GM12878 (cell line): ENCODE measurements around the gene PROB1. TPM values are rescaled to one million over a fixed set of nuclear protein-coding genes. Genes with fewer than 3 reads are reported as not detected.
"Not testable (repeated sequence)": the region's sequence is repeated elsewhere in the genome, so short reads cannot be mapped to it uniquely, and the experiment has no call there.

Experiments used
- ATAC-seq: fragments of 200-7000 bp; cut with Tn5 transposase; 3 replicates; pipeline ENCODE4 v1.9.1; 2020; ENCODE audit warnings: mild to moderate bottlenecking, moderate library complexity
- BruUV-seq: library from RNA; stranded (reverse); fragments of 400-500 nt; replicated peaks from 2 replicates; lab custom pipeline; 2021; lab: Mats Ljungman, UMichigan
- CTCF ChIA-PET: fragments of 300-600 bp; sonication (Branson Sonifier 250); formaldehyde crosslinking; extraction: SDS; loops from one replicate; lab custom pipeline; 2021; ENCODE audit warnings: inconsistent platforms; lab: Yijun Ruan, JAX
- POLR2A ChIA-PET: fragments of 350-600 bp; formaldehyde crosslinking; extraction: SDS; loops from one replicate; lab custom pipeline; 2021; ENCODE audit warnings: inconsistent platforms; lab: Charles Lee
- RAD21 ChIA-PET: fragments of 300-600 bp; sonication (Branson Sonifier 250); formaldehyde crosslinking; loops from one replicate; lab custom pipeline; 2023; ENCODE audit warnings: antibody characterized with exemption; ENCODE audit not compliant: unreplicated experiment; lab: Charles Lee
- SMC1A ChIA-PET: fragments of 300-600 bp; sonication (Branson Sonifier 250); formaldehyde crosslinking; loops from one replicate; lab custom pipeline; 2023; ENCODE audit not compliant: unreplicated experiment, uncharacterized antibody; lab: Charles Lee
- DNase-seq: peaks from one replicate; pipeline ENCODE4 v3.0.0-alpha.2; 2011; ENCODE audit warnings: low read depth, low spot score
- FAIRE-seq: peaks from 3 replicates; lab custom pipeline; 2011; peaks lifted over from hg19 to GRCh38; lab: Jason Lieb, UNC
- H2AFZ ChIP-seq: 2 replicates; pipeline ENCODE4 v1.6.0; 2011; ENCODE audit warnings: low read depth, low read length, control low read depth; ENCODE audit not compliant: control insufficient read depth
- H3K27ac ChIP-seq: 2 replicates; pipeline ENCODE4 v1.5.1; 2011; ENCODE audit warnings: control low read depth; ENCODE audit not compliant: control insufficient read depth, insufficient read depth
- H3K27me3 ChIP-seq, 2 experiments: replicated peaks in 1 of 2; 2 replicates each; pipeline versions ENCODE4 v1.6.0 to v1.6.1; 2011; ENCODE audit warnings: low read length in 1 of 2; ENCODE audit not compliant: control insufficient read depth in 2 of 2, insufficient read depth in 2 of 2
- H3K36me3 ChIP-seq, 2 experiments: 2 replicates each; pipeline ENCODE4 v1.5.1; 2011; ENCODE audit warnings: low read length in 1 of 2; ENCODE audit not compliant: control insufficient read depth in 2 of 2, insufficient read depth in 2 of 2
- H3K4me1 ChIP-seq: 2 replicates; pipeline ENCODE4 v1.6.1; 2011; ENCODE audit warnings: mild to moderate bottlenecking, low read length, moderate library complexity, mixed read lengths; ENCODE audit not compliant: control insufficient read depth, insufficient read depth
- H3K4me2 ChIP-seq: 2 replicates; pipeline ENCODE4 v1.6.0; 2011; ENCODE audit warnings: control low read depth; ENCODE audit not compliant: control insufficient read depth, insufficient read depth
- H3K4me3 ChIP-seq: fragments of 200-600 bp; sonication (generic); 2 replicates; pipeline ENCODE4 v1.5.1; 2016
- H3K79me2 ChIP-seq: 2 replicates; pipeline ENCODE4 v1.6.0; 2011; ENCODE audit warnings: low read length; ENCODE audit not compliant: control insufficient read depth, insufficient read depth
- H3K9ac ChIP-seq: 2 replicates; pipeline ENCODE4 v1.8.0; 2011; ENCODE audit warnings: low read length, control low read depth, mixed read lengths; ENCODE audit not compliant: control insufficient read depth, insufficient read depth
- H3K9me3 ChIP-seq: replicated peaks from 3 replicates; pipeline ENCODE4 v1.5.1; 2011; ENCODE audit warnings: mild to moderate bottlenecking, low read length; ENCODE audit not compliant: control insufficient read depth, insufficient read depth
- H4K20me1 ChIP-seq: 2 replicates; pipeline ENCODE4 v1.6.0; 2011; ENCODE audit not compliant: control insufficient read depth, insufficient read depth
- CBX5 ChIP-seq: sonication (generic); IDR thresholded peaks from 2 replicates; pipeline ENCODE4 v1.6.1; 2016; ENCODE audit warnings: low read depth, moderate library complexity, mild to moderate bottlenecking, inconsistent platforms
- EGR1 ChIP-seq, 2 experiments: IDR thresholded peaks; 1 replicate in 1 of 2; 2 replicates in 1 of 2; pipeline ENCODE4 v1.6.1; 2011 to 2012; ENCODE audit warnings: low read depth in 2 of 2, low read length in 2 of 2, borderline replicate concordance in 1 of 2, mild to moderate bottlenecking in 1 of 2, moderate library complexity in 1 of 2
- FOS ChIP-seq: IDR thresholded peaks from 3 replicates; pipeline ENCODE4 v1.6.1; 2011; ENCODE audit warnings: borderline replicate concordance; ENCODE audit not compliant: insufficient read length; ENCODE audit errors: extremely low read depth
- FOXK2 ChIP-seq: fragments of 450-650 bp; IDR thresholded peaks from 2 replicates; pipeline ENCODE4 v1.6.1; 2017; ENCODE audit warnings: mild to moderate bottlenecking, moderate library complexity
- FOXM1 ChIP-seq: IDR thresholded peaks from 2 replicates; pipeline ENCODE4 v1.6.1; 2012; ENCODE audit warnings: low read depth, mild to moderate bottlenecking, inconsistent platforms, low read length, moderate library complexity
- JUND ChIP-seq: IDR thresholded peaks from 2 replicates; pipeline ENCODE4 v1.6.1; 2012; ENCODE audit warnings: low read depth, mild to moderate bottlenecking, low read length, improper control_type of control experiment, moderate library complexity
- MTA2 ChIP-seq: fragments of 450-650 bp; IDR thresholded peaks from 2 replicates; pipeline ENCODE4 v1.6.1; 2016; ENCODE audit warnings: low read depth, mild to moderate bottlenecking, moderate library complexity
- NR2C2 ChIP-seq: IDR thresholded peaks from 2 replicates; pipeline ENCODE4 v1.6.1; 2011; ENCODE audit warnings: borderline replicate concordance, low read depth; ENCODE audit not compliant: control insufficient read depth, insufficient read length
- NR2F1 ChIP-seq: fragments of 450-650 bp; conservative IDR thresholded peaks from 2 replicates; pipeline ENCODE4 v1.6.1; 2017; ENCODE audit warnings: mild to moderate bottlenecking
- PAX5 ChIP-seq: IDR thresholded peaks from 2 replicates; pipeline ENCODE4 v1.6.1; 2011; ENCODE audit warnings: low read depth, low read length, borderline replicate concordance
- POLR2A ChIP-seq: IDR thresholded peaks from 2 replicates; pipeline ENCODE4 v1.6.1; 2011; ENCODE audit warnings: low read depth, mild to moderate bottlenecking, low read length
- SKIL ChIP-seq: fragments of 450-650 bp; IDR thresholded peaks from 2 replicates; pipeline ENCODE4 v1.6.1; 2017; ENCODE audit warnings: mild to moderate bottlenecking, low read depth, inconsistent platforms; ENCODE audit not compliant: poor library complexity, severe bottlenecking
- SPI1 ChIP-seq: IDR thresholded peaks from 2 replicates; pipeline ENCODE4 v1.6.1; 2011; ENCODE audit warnings: low read depth, mild to moderate bottlenecking, low read length, moderate library complexity, borderline replicate concordance; ENCODE audit not compliant: insufficient read depth
- TCF7 ChIP-seq: IDR thresholded peaks from 2 replicates; pipeline ENCODE4 v1.6.1; 2014; ENCODE audit warnings: antibody characterized with exemption, borderline replicate concordance
- ZSCAN29 ChIP-seq: fragments of 450-650 bp; IDR thresholded peaks from 2 replicates; pipeline ENCODE4 v1.6.1; 2017; ENCODE audit warnings: mild to moderate bottlenecking, moderate library complexity
- WGBS: methylation state at CpG from one replicate; pipeline ENCODE4 v1.1.6; 2016; ENCODE audit warnings: low lambda C conversion rate; ENCODE audit not compliant: insufficient replicate concordance, insufficient coverage; ENCODE audit errors: missing lambda C conversion rate; 5-methylcytosine and 5-hydroxymethylcytosine counted together
- in situ Hi-C: fragments of 300-500 bp; cut with MboI; formaldehyde crosslinking; loops from 9 replicates; pipeline ENCODE4 v1.14.3; 2018; ENCODE audit warnings: mixed read lengths
- intact Hi-C: fragments of 100-400 bp; cut with micrococcal nuclease; formaldehyde crosslinking; loops from one replicate; pipeline ENCODE4 v1.14.2; 2022; ENCODE audit not compliant: unreplicated experiment
- polyA plus RNA-seq, 11 experiments: library from polyadenylated mRNA; depleted of rRNA in 4 of 11; unstranded in 6 of 11; stranded (reverse) in 5 of 11; fragments of >200 nt; fragmentation: Nextera tagmentation in 4 of 11; fragmentation: Illumina TruSeq in 1 of 11; extraction: Ambion mirVana in 4 of 11; extraction: Trizol in 1 of 11; gene quantifications; 1 replicate in 1 of 11; 2 replicates in 10 of 11; pipeline versions ENCODE4 v1.2.1 to v1.2.3, GENCODE V29; 2011 to 2016; ENCODE audit warnings: inconsistent platforms in 2 of 11, missing spikeins in 2 of 11, low read depth in 1 of 11
- total RNA-seq, 4 experiments: library from RNA; depleted of rRNA in 3 of 4; stranded (reverse); fragments of >200 nt in 3 of 4; fragmentation: Illumina TruSeq in 1 of 4; extraction: Trizol in 1 of 4; gene quantifications; 2 replicates each; pipeline versions ENCODE4 v1.2.1 to v1.2.3, GENCODE V29; 2013 to 2021

The PROB1 gene
- total and polyA plus RNA-seq, 10 of the 15 experiments (the other 5 are each of a cell fraction or from before 2014, with no cell fraction given), result 0.14 to 8.1 (median 2.9) TPM

- CTCF ChIA-PET, H3K27me3 ChIP-seq, intact Hi-C loops, H3K4me1 ChIP-seq, H3K9me3 ChIP-seq, H3K27ac ChIP-seq, FAIRE-seq, DNase-seq, RAD21 ChIA-PET, H3K36me3 ChIP-seq, POLR2A ChIA-PET, H2AFZ ChIP-seq, H3K4me3 ChIP-seq, H3K9ac ChIP-seq, ATAC-seq, H4K20me1 ChIP-seq, H3K4me2 ChIP-seq, in situ Hi-C loops, BruUV-seq: not testable (repeated sequence)
- 96% methylated on average over 8 of the region's 8 CpGs for WGBS
- SMC1A ChIA-PET, result interaction anchor here (1.4 kb wide), 1 partner anchor 16 kb away, joined by 3 read pairs; no protein-coding TSS in a partner anchor
- peaks cover 20% of the 10 kb centered on the region for H3K79me2 ChIP-seq
Observed at GRCh38 chr5:139355900-139356299, 39.0 kb downstream of the PROB1 start.

GRCh38 chr5:139354186-139354585 lies 40.7 kb downstream of the PROB1 start:
- no peak for ATAC-seq
- no peak for DNase-seq
- no peaks in the 10 kb centered on the region for H3K27me3 ChIP-seq
- 98% methylated on average over 3 of the region's 3 CpGs for WGBS
- ChIA-PET RAD21 (no interaction called here), POLR2A (no interaction called here), CTCF (interaction anchor here (1.6 kb wide), 1 partner anchor 11 kb away, joined by 5 read pairs; no protein-coding TSS in a partner anchor), SMC1A (interaction anchor here (1.3 to 1.7 kb wide), 2 partner anchors 10 to 78 kb away, joined by 4 to 5 read pairs; no protein-coding TSS in a partner anchor)
- no peak overlapping the region for H3K27ac ChIP-seq
- intact Hi-C loops (no loop called here), in situ Hi-C loops (no loop called here)
- H4K20me1 ChIP-seq, result no peaks in the 10 kb centered on the region
- peaks cover 20% of the 10 kb centered on the region for H3K79me2 ChIP-seq
- peaks cover 4% of the 10 kb centered on the region; the same call in 2 of the 3 replicates for H3K9me3 ChIP-seq
- H3K9ac ChIP-seq, result no peak overlapping the region
- no peak overlapping the region for H3K4me2 ChIP-seq
- H2AFZ ChIP-seq, result no peak overlapping the region
- BruUV-seq, result no TSS peak
- FAIRE-seq, result no peak
- TF ChIP-seq JUND (no peak), FOXM1 (no peak), EGR1 (IDR thresholded peaks at IDR 0.05; ENCODE audit: borderline replicate concordance in 1 of 2, low read depth in 2 of 2, low read length in 2 of 2) (no peak), NR2C2 (no peak), POLR2A (no peak), FOXK2 (no peak), TCF7 (no peak), ZSCAN29 (no peak), CBX5 (peak; percentile 75; the same call in 1 of the 2 replicates), PAX5 (no peak), FOS (no peak), SPI1 (no peak), SKIL (no peak), NR2F1 (peak; percentile 27; the same call in 1 of the 2 replicates), MTA2 (no peak)
- H3K4me3 ChIP-seq, result no peak overlapping the region
- no peaks in the 10 kb centered on the region; a peak in 1 of 4 replicates for H3K36me3 ChIP-seq
- H3K4me1 ChIP-seq, result no peaks in the 10 kb centered on the region
